ENCODE results near the gene RPUSD3. TPM values are rescaled to one million over a fixed set of nuclear protein-coding genes. Genes with fewer than 3 reads are reported as not detected.

RPUSD3 gene
- total RNA-seq, 1 donor from 2014 or later, result 36.5 TPM

DNA sequence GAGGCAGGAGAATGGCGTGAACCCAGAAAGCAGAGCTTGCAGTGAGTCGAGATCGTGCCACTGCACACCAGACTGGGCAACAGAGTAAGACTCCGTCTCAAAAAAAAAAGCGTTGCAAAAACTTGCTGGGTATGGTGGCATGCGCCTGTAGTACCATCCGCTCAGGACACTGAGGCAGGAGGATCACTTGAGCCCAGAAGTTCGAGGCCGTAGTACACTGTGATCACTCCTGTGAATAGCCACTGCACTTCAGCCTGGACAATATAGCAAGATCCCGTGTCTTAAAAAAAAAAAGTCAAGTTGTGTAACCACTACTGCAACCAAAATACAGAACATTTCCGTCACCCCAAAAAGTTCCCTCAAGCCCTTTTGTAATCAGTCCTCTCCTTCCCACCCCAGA is 49.4 kb downstream of the RPUSD3 start:
- DNase-seq (no peak), ATAC-seq (no peak)
- Histone ChIP-seq H3K36me3 (peaks cover 71% of the 10 kb centered on the region), H3K27me3 (ENCODE audit: low read depth) (no peaks in the 10 kb centered on the region), H3K4me1 (peaks cover 48% of the 10 kb centered on the region), H3K4me3 (no peak overlapping the region), H3K9me3 (no peaks in the 10 kb centered on the region), H3K27ac (no peak overlapping the region)
- no peak for TF ChIP-seq CTCF (IDR thresholded peaks at IDR 0.05)
- intact Hi-C loops (cut with DNase I), result no loop called here

GRCh38 chr3:9793161-9793781 is 50.5 kb downstream of the RPUSD3 start:
- peaks cover 71% of the 10 kb centered on the region for H3K36me3 ChIP-seq
- no peaks in the 10 kb centered on the region for H3K9me3 ChIP-seq
- intact Hi-C loops (cut with DNase I), result no loop called here
- peaks cover 48% of the 10 kb centered on the region for H3K4me1 ChIP-seq
- H3K27me3 ChIP-seq (ENCODE audit: low read depth), result no peaks in the 10 kb centered on the region
- DNase-seq (peak; percentile 71), ATAC-seq (peak; percentile 53 to 57)
- peak overlapping the region; percentile 99 for H3K27ac ChIP-seq
- TF ChIP-seq CTCF (IDR thresholded peaks at IDR 0.05), result no peak
- peak overlapping the region; percentile 100 for H3K4me3 ChIP-seq

GRCh38 chr3:9792405-9793160 is 51.2 kb downstream of the RPUSD3 start, which contains the start of the genes ARPC4 and TADA3:
ARPC4 (plus strand) TSS chr3:9793082; CDS start chr3:9793122, 40 bp downstream.
TADA3 (minus strand) TSS chr3:9792473; CDS start chr3:9791466, 1,007 bp downstream.
- ATAC-seq (peak; percentile 96 to 97), DNase-seq (peak; percentile 96)
- intact Hi-C loops (cut with DNase I), result no loop called here
- Histone ChIP-seq H3K27ac (peak within 1 kb of the TSS; percentile 99), H3K4me3 (peak within 1 kb of the TSS; percentile 100), H3K4me1 (peaks cover 48% of the 10 kb centered on the region), H3K36me3 (peaks cover 71% of the 10 kb centered on the region), H3K9me3 (no peaks in the 10 kb centered on the region), H3K27me3 (ENCODE audit: low read depth) (no peaks in the 10 kb centered on the region)
- no peak for TF ChIP-seq CTCF (IDR thresholded peaks at IDR 0.05)

DNA sequence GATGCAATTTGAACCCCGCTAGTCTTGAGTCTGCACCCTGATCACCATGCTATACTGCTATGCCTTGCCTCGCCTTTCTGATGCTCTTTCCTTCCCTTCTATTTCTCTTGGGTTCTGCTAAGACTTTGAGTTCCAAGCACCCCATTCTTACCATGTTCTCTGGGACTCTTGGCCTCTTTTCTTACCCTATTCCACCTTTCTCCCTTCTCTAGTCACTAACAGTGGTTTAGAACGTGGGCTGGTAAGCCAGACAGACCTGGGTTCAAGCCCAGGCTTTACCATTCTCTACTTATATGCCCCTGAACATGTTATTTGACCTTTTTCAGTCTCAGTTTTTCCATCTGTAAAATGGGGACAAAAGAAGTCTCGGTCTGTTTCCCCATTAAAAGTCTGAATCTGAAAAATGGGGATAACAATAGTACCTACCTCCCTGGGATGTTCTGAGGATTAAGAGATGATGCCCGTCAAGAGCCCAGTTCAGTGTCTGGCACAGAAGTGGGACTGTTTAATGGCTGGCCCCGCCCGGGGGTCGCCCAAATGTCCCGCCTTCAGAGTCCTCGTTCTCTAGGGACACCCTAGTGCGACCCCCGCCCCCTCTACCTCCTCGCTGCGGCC is 51.9 kb downstream of the RPUSD3 start:
- intact Hi-C loops (cut with DNase I), result no loop called here
- no peak for ATAC-seq
- Histone ChIP-seq H3K4me3 (peak overlapping the region; percentile 100), H3K4me1 (peaks cover 45% of the 10 kb centered on the region), H3K27ac (peak overlapping the region; percentile 99), H3K27me3 (ENCODE audit: low read depth) (no peaks in the 10 kb centered on the region), H3K9me3 (no peaks in the 10 kb centered on the region), H3K36me3 (peaks cover 71% of the 10 kb centered on the region)
- TF ChIP-seq CTCF (IDR thresholded peaks at IDR 0.05), result no peak
- DNase-seq, result no peak

DNA sequence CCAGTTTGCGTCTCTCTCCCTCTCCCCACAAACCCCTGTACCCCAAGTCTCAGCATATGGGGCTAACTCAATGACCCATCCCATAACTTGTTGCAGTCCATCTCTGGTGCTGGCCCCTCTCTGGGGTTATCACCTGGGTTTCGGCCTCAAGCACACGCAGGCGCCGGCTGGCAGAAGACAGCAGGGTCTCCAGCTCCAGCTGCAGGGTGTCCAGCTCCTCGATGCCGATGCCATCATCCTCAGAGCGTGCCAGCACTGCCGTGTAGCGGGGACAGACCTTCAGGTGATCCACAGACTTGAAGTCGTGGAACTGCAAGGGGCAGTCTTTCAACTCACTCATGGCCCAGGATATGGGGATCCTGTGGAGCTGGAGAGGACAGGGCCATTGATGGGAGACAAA is 52.7 kb downstream of the RPUSD3 start:
- Histone ChIP-seq H3K36me3 (peaks cover 71% of the 10 kb centered on the region), H3K27ac (peak overlapping the region; percentile 99), H3K4me1 (peaks cover 40% of the 10 kb centered on the region), H3K27me3 (ENCODE audit: low read depth) (no peaks in the 10 kb centered on the region), H3K4me3 (peak overlapping the region; percentile 100), H3K9me3 (no peaks in the 10 kb centered on the region)
- intact Hi-C loops (cut with DNase I), result no loop called here
- no peak for ATAC-seq
- no peak for DNase-seq
- TF ChIP-seq CTCF (IDR thresholded peaks at IDR 0.05), result no peak

Other genes starting within 250 kb of the RPUSD3 start
- 61.0 TPM for gene MTMR14, start 194.5 kb downstream of the RPUSD3 start, total RNA-seq
- 0.44 TPM for gene CPNE9, start 140.2 kb downstream of the RPUSD3 start, total RNA-seq
- 22.3 TPM for gene BRPF1, start 112.3 kb downstream of the RPUSD3 start, total RNA-seq
- 21.5 TPM for gene OGG1, start 94.1 kb downstream of the RPUSD3 start, total RNA-seq
- 30.8 TPM for gene CAMK1, start 74.1 kb downstream of the RPUSD3 start, total RNA-seq
- gene TADA3, start 51.5 kb downstream of the RPUSD3 start, total RNA-seq, result 53.8 TPM
- 170 TPM for gene ARPC4, start 50.9 kb downstream of the RPUSD3 start, total RNA-seq
- 50.0 TPM for gene TTLL3, start 33.7 kb downstream of the RPUSD3 start, total RNA-seq
- gene CIDEC, start 36.2 kb upstream of the RPUSD3 start, total RNA-seq, result not detected
- 23.8 TPM for gene JAGN1, start 46.6 kb upstream of the RPUSD3 start, total RNA-seq
- gene IL17RE, start 58.8 kb upstream of the RPUSD3 start, total RNA-seq, result 21.5 TPM
- 27.2 TPM for gene IL17RC, start 73.1 kb upstream of the RPUSD3 start, total RNA-seq
- gene CRELD1, start 89.8 kb upstream of the RPUSD3 start, total RNA-seq, result 54.3 TPM
- 2.1 TPM for gene PRRT3, start 108.4 kb upstream of the RPUSD3 start, total RNA-seq
- gene EMC3, start 142.8 kb upstream of the RPUSD3 start, total RNA-seq, result 74.9 TPM
- 6.1 TPM for gene FANCD2, start 182.4 kb upstream of the RPUSD3 start, total RNA-seq

Measured in lower lobe of right lung (tissue), 2 donors.